ENCODE results near the gene TBC1D10B.
"Not testable (repeated sequence)": the region's sequence is repeated elsewhere in the genome, so short reads cannot be mapped to it uniquely, and the experiment has no call there.

TBC1D10B gene

GRCh38 chr16:30397056-30397455 is 26.8 kb upstream of the TBC1D10B start:
- DNase-seq, result no peak

GRCh38 chr16:30396627-30397026 is 26.3 kb upstream of the TBC1D10B start:
- DNase-seq, result not testable (repeated sequence)

- DNase-seq, result no peak
These were observed 25.8 kb upstream of the TBC1D10B start for GRCh38 chr16:30395992-30396585.

- DNase-seq, result peak; percentile 95
These were observed 25.1 kb upstream of the TBC1D10B start, which contains the start of gene ZNF48 for GRCh38 chr16:30395155-30395991. ZNF48 (plus strand) TSS chr16:30395420; CDS start chr16:30395795, 375 bp downstream.

GRCh38 chr16:30394592-30395154 is 24.4 kb upstream of the TBC1D10B start:
- peak; percentile 55 for DNase-seq

GRCh38 chr16:30383521-30383920 is 13.2 kb upstream of the TBC1D10B start:
- DNase-seq, result no peak

- DNase-seq, result peak; percentile 42
These were observed 12.0 kb upstream of the TBC1D10B start, which contains the start of gene SEPTIN1 for GRCh38 chr16:30382111-30382881. SEPTIN1 (minus strand) TSS chr16:30382561; CDS start chr16:30382542, 19 bp downstream.

- DNase-seq, result peak; percentile 36
These were observed 11.2 kb upstream of the TBC1D10B start for GRCh38 chr16:30381291-30382041.

GRCh38 chr16:30380803-30381208 is 10.5 kb upstream of the TBC1D10B start:
- DNase-seq, result no peak

GRCh38 chr16:30380072-30380802 is 9.9 kb upstream of the TBC1D10B start:
- DNase-seq, result no peak

- peak; percentile 34 for DNase-seq
These were observed 9.0 kb upstream of the TBC1D10B start for GRCh38 chr16:30379158-30379783.

GRCh38 chr16:30378236-30379157 is 8.2 kb upstream of the TBC1D10B start:
- DNase-seq, result peak; percentile 99

GRCh38 chr16:30377812-30378235 is 7.5 kb upstream of the TBC1D10B start:
- DNase-seq, result peak; percentile 94

- DNase-seq, result no peak
These were observed 6.9 kb upstream of the TBC1D10B start for GRCh38 chr16:30377050-30377811.

- no peak for DNase-seq
These were observed 6.2 kb upstream of the TBC1D10B start for GRCh38 chr16:30376461-30376902.

GRCh38 chr16:30375864-30376263 is 5.6 kb upstream of the TBC1D10B start:
- DNase-seq, result no peak

GRCh38 chr16:30374538-30374937 is 4.2 kb upstream of the TBC1D10B start, which contains the start of gene MYL11:
MYL11 (plus strand) TSS chr16:30374802; CDS start chr16:30374858, 56 bp downstream.
- DNase-seq, result no peak

GRCh38 chr16:30372725-30373124 is 2.4 kb upstream of the TBC1D10B start:
- no peak for DNase-seq
